GM08714 (cell line): ENCODE results near the gene RBSN.
A peak's percentile ranks its signal among the peaks of the same experiment; 100 is the strongest.

Source experiments
- H3K4me3 ChIP-seq: fragments of 200-500 bp; sonication (Bioruptor generic); 2 replicates; pipeline ENCODE4 v1.5.1; 2014; ENCODE audit warnings: mild to moderate bottlenecking, low read length, inconsistent platforms
- ZNF274 ChIP-seq: IDR thresholded peaks from 2 replicates; pipeline ENCODE4 v1.6.1; 2012; ENCODE audit warnings: mild to moderate bottlenecking, low read depth, low read length

Gene RBSN

DNA sequence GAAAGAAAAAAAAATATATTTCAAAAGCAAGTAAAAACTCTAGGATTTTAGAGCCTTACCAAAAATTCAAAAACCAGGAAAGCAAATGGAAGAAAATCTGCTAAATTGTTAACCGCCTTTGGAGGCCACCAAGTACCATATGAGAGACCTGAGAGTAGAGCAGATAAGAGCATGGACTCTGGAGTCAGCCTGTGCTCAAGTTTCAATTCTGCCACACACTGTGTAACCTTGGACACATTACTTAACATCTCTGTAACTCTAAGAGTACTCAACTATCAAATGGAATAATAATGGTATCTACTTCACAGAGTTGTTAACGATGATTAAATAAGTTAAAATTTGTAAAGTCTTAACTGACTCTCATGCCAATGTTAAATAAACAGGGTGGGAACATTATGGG is 12.7 kb downstream of the RBSN start:
- no peak overlapping the region for H3K4me3 ChIP-seq
- TF ChIP-seq ZNF274: no peak

DNA sequence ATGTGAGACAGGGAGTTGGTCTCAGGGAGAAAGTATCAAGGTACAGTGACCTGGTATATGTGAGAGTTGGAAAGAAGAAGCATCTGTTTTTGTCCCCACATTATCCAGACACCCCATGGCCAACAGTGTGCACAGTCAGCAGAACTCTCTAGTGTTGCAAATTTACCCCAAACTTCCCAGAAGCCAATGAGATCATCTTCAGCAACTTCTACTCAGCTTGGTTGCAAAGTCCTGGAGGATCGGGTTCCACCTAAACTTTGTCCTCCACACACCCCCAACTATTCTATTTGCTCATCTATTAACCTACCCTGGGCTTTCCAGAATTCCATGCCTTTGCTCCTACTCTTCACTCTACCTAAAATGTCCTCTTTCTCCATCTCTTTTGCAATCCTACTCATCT is 15.7 kb downstream of the RBSN start:
- H3K4me3 ChIP-seq: no peak overlapping the region
- no peak for TF ChIP-seq ZNF274

DNA sequence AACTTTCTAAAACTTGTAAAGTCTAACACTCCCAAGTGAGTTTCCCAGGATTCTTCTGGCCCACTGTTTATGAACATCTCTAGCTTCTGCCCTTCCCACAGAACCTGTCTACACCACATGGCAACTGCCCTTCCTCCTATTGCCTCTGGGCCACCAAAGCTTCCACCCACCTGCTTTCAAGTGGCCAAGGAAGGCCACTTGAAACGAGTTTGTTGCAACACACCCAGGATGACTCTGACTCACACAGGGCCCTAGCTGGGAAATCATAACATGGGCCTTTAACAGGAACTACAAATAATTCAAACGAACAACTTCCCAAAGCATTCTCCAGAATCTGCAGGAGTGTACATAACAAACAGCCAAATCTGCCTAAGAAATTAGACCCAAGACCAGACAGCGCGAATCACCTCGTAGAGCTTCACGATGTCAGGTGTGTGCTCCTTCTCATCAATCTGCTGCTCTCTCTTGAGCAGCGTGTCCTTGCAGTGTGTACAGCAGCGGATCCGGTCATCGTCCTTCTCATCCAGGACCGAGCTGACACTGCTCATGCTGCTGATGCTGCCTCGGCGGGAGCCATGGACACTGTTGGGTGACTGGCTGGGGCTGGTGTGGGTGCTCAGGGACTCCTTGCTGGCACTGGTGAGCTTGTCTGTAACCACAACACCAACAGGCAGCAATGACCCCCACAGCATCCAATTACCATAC is 16.8 kb downstream of the RBSN start:
- no peak overlapping the region for H3K4me3 ChIP-seq
- no peak for TF ChIP-seq ZNF274

DNA sequence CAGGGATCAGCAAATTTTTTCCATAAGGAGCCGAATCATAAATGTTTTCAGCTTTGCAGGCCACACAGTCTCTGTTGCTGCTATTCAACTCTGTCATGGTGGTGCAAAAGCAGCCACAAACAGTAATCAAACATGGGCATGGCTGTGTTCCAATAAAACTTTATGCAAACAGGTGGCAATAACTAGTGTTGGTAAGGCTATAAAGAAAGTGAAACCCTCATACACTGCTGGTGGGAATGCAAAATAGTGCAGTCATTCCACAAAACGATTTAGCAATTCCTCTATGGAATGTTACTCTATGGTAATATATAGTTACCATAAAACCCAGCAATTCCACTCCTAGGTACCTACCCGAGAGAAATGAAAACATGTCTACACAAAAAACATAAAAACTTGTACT is 19.9 kb downstream of the RBSN start:
- no peak overlapping the region for H3K4me3 ChIP-seq
- TF ChIP-seq ZNF274: no peak

DNA sequence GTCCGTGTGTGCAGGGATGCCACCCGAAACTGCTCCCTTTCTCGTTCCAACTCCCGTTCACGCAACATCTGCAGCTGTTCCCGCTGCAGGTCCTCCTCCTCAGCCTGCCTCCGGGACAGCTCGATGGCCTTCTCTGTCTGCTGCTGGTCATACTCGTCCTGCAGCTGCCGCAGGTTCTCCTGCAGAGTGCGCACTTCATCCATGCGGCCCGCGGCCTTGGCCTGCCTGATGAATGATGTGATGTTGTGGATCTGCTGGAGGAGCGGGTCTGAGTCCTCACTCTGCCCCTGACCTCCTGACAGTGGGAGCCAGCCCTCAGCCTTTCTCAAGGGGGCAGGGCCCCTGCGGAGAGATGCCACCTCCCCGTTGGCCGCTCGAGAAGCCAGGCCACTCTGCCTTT is 24.4 kb downstream of the RBSN start:
- H3K4me3 ChIP-seq: no peak overlapping the region
- TF ChIP-seq ZNF274: no peak

DNA sequence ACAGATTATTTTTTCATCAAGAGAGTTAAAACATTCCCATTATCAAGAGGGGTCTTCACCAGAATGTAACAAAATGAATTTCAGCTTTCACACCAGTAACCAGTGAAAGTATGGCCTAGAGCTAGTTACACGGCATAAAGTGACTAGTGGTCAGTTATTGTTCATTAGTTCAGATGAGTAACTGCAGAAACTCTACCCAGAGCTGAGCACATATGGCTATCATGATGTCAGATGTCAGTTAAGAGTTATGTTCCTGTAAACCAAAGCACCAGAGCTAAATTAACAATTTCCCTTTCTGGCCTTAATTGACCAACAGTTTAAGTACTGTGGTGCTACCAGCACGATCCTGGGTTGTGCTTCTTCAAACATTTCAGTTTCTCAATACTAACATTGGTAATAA is 27.2 kb downstream of the RBSN start:
- no peak overlapping the region for H3K4me3 ChIP-seq
- no peak for TF ChIP-seq ZNF274

DNA sequence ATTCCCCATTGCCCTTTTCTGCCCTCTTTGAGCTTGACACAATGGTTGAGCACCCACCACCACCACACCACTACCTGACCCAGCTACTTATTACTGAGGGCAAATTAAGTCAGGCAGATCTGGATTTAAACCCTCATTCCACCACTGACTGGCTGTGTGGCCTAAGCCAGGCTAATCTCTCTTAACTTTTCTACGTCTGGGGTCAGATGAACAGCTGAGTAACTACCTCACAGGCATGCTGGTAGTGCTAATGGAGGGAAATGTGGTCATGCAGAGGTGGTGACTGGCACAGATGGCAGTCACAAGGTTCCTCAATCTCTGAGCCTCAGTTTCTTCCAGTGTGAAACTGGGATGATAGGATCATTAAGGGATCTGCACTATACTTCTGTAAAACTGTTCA is 29.5 kb downstream of the RBSN start:
- no peak overlapping the region for H3K4me3 ChIP-seq
- no peak for TF ChIP-seq ZNF274

DNA sequence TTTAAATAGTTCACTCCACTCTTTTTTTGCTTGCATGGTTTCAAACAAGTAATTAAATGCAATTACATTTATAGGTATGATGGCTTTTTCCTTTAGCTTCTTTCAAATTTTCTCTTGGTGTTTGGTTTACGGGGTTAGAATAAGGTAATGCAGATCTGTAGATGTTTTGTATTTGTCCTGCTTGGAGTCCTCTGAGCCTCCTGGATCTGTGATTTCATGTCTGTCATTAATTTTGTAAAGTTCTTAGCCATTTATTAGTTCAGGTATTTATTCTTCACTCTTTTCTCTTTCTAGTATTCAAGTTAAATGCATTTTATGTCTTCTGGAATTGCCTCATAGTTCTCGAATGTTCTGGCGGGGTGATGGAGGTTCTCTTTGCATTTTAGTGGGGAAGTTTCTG is 32.5 kb downstream of the RBSN start:
- H3K4me3 ChIP-seq: no peak overlapping the region
- no peak for TF ChIP-seq ZNF274

DNA sequence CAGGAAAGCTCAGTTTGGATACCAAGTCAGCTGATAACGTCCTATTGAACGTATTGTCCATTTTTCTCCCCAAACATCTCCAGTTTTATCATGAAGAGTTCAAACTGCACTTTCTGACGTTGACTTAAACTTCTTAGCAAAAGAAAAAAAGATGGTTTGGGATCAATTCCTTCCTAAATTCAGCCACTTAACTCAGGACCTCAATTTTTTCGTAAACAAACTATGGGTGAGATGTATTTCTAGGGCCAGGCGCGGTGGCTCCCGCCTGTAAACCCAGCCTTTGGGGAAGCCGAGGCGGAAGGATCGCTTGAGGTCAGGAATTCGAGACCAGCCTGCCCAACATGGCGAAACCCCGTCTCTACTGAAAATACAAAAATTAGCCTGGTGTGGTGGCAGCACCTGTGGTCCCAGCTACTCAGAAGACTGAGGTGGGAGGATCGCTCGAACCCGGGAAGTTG is 33.4 kb downstream of the RBSN start:
- no peak for TF ChIP-seq ZNF274
- H3K4me3 ChIP-seq: peak overlapping the region; percentile 81; the same call in 1 of the 2 replicates

DNA sequence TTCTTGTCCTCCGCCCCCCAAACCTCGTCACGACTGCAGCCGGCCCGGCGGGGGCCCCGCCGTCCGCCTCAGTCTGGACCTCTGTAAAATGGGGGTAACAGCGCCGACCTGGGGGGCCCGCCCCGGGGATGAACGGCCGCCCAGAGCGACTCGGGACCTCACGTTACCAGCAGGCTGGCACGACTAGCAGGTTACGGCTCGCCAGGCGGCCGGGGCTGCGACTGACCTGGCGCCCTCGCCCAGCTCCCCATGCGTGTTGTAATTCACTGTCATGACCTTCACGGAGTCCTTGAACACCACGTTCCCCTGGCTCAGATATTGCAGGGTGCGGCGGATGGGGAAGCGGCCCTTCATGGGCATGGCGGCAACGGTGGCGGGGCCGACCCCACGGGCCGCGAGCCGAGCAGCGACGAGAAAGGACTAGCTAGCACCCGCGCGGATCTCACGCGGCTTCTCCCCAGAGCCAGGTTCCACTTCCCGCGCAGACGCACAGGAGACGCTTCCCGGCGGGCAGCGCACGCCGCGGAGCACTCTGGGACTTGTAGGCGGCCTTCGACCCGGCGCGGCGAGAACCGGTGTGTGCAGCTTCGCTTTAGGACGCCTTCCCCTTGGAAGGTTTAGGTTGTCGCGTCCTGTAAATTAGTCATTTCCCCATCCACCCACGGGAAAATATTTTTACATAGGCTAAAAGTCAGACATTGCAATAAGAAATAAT is 34.0 kb downstream of the RBSN start, which contains the start of gene MRPS25:
Gene MRPS25, minus strand, starts transcription at position 481 of the 715 bp plus-strand sequence. Its CDS starts 121 bp downstream, at position 360.
- no peak for TF ChIP-seq ZNF274
- H3K4me3 ChIP-seq: peak within 1 kb of the TSS; percentile 81

DNA sequence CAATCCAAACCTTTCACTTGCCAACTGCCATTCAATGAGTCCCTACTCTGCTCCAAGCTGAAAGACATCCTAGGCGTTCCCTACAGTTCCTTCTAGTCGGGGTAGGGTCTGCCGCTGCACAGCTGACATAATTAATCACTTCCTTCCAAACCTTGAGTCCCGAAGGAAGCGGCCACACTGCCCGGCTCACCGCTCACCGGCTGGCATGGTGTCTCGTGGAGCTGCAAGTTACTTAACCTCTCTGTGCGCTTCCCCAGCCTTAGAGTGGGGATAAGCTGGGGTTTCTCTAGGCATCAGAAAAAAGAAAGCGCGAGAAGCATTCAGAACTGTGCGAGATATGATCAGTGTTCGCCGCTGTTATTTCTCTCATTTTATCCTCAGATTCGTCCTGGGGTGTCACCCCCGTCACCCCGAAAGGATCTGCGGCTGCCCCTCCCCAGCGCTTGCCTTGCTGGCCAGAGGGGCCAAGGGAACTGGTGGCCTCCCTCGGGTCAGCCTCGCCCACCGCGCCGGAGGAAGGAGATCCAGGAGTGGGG is 34.6 kb downstream of the RBSN start:
- peak overlapping the region; percentile 81 for H3K4me3 ChIP-seq
- no peak for TF ChIP-seq ZNF274

DNA sequence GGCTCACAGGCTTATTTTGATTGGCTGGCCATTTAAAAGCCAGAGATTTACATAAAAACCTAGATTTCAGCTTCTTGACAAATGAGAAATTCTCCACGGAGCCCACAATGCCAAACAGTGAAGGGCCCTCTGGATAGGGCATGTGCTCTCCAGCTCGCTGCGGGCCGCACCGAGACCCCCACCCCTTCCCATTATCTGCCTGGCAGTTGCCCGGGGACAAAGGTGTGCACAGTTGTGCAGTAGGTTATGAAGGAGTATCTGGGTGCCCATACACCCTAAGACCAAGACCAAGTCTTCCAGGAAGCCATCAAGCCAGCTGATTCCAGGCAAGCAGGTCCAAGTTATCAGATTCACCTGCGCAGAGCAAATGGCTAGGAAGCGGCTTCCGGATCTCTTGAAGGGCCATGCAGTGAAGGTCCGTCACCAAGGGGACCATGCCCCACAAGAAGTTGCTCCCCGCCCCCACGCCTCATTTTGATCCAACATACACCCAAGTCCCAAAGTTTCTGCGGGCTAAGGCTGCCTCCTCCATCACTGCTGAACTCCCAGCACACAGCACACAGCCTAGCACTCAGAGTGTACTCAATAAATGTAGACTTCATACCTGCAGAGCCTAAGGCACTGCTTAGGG is 35.2 kb downstream of the RBSN start:
- peak overlapping the region; percentile 81 for H3K4me3 ChIP-seq
- no peak for TF ChIP-seq ZNF274

DNA sequence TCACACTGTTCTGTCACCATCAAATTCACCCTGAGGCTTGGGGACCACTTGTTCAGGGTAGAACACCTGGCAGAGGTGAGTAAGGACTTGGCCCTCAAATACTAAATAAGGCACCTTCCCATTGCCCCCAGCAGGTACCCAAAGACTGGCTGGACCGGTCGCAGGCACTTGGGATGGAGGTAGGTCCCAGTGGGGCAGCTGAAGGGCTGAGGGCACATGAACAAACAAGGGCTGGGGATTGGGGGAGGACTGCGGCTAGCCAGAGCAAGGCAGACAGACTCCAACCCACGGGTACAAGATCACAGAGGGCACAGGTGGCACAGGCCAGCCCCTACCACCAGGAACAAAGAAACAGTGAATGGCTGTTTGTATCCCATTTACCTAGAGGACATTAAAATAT is 35.7 kb downstream of the RBSN start:
- no peak overlapping the region; the same call in 1 of the 2 replicates for H3K4me3 ChIP-seq

DNA sequence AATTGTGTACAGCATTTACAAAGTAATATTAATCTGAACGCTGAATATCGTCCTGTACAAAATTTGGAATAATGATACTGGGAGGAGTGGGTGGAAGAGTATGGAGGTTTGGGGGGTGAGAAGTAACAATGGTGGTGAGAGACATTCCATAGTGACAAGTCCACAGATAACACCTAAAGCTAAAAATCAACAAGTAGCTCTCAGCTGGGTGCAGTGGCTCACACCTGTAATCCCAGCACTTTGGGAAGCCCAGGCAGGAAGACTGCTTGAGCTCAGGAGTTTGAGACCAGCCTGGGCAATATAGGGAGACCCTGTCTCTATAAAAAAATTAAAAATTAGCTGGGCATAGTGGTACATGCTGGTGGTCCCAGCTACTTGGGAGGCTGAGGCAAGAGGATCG is 38.9 kb downstream of the RBSN start:
- no peak overlapping the region for H3K4me3 ChIP-seq
- no peak for TF ChIP-seq ZNF274

More for the DNA sequence above, 35.7 kb downstream of the RBSN start:
- no peak for TF ChIP-seq ZNF274
